Fibroblast of lung (primary cell): ENCODE data around the gene PRRX2. TPM values are rescaled to one million over a fixed set of nuclear protein-coding genes. Genes with fewer than 3 reads are reported as not detected.

Experiments
- DNase-seq, 2 donors: peaks; one replicate each; pipeline versions ENCODE4 v3.0.0 to v3.0.0-alpha.2; 2010; ENCODE audit warnings: low read depth in 2 of 2
- H2AFZ ChIP-seq: 2 replicates; pipeline ENCODE4 v1.5.1; 2012; ENCODE audit warnings: low read length, control low read depth, inconsistent platforms
- H3K27ac ChIP-seq: 2 replicates; pipeline ENCODE4 v1.5.1; 2011; ENCODE audit warnings: low read length, control low read depth; ENCODE audit not compliant: insufficient read depth
- H3K27me3 ChIP-seq: 2 replicates; pipeline ENCODE4 v1.5.1; 2011; ENCODE audit warnings: mild to moderate bottlenecking, low read length; ENCODE audit not compliant: control insufficient read depth, insufficient read depth
- H3K36me3 ChIP-seq: 2 replicates; pipeline ENCODE4 v1.5.1; 2011; ENCODE audit warnings: low read length; ENCODE audit not compliant: control insufficient read depth, insufficient read depth
- H3K4me1 ChIP-seq: 2 replicates; pipeline ENCODE4 v1.5.1; 2011; ENCODE audit warnings: low read length; ENCODE audit not compliant: control insufficient read depth, insufficient read depth; ENCODE audit errors: extremely low read depth
- H3K4me2 ChIP-seq: 2 replicates; pipeline ENCODE4 v1.5.1; 2011; ENCODE audit warnings: low read length, control low read depth; ENCODE audit not compliant: insufficient read depth; ENCODE audit errors: extremely low read depth
- H3K4me3 ChIP-seq, 4 experiments: fragments of 200-600 bp in 1 of 4; sonication (generic) in 1 of 4; replicated peaks in 1 of 4; 2 replicates each; pipeline ENCODE4 v1.5.1; 2011 to 2016; ENCODE audit warnings: low read length in 4 of 4, low read depth in 3 of 4, mild to moderate bottlenecking in 3 of 4, control low read depth in 2 of 4, inconsistent platforms in 1 of 4, mixed read lengths in 1 of 4; ENCODE audit not compliant: insufficient read depth in 1 of 4; ENCODE audit errors: control extremely low read depth in 1 of 4
- H3K79me2 ChIP-seq: 2 replicates; pipeline ENCODE4 v1.5.1; 2012; ENCODE audit warnings: mild to moderate bottlenecking, low read length, inconsistent platforms; ENCODE audit not compliant: control insufficient read depth, insufficient read depth
- H3K9ac ChIP-seq: 2 replicates; pipeline ENCODE4 v1.5.1; 2011; ENCODE audit warnings: mild to moderate bottlenecking, low read length, control low read depth; ENCODE audit not compliant: insufficient read depth
- H3K9me3 ChIP-seq: 2 replicates; pipeline ENCODE4 v1.5.1; 2012; ENCODE audit warnings: low read depth, low read length; ENCODE audit not compliant: control insufficient read depth, insufficient read depth
- H4K20me1 ChIP-seq: 2 replicates; pipeline ENCODE4 v1.5.1; 2011; ENCODE audit warnings: low read length; ENCODE audit not compliant: control insufficient read depth, insufficient read depth; ENCODE audit errors: extremely low read depth
- CTCF ChIP-seq, 2 donors: IDR thresholded peaks in 1 of 2; conservative IDR thresholded peaks in 1 of 2; 1 replicate in 1 of 2; 2 replicates in 1 of 2; pipeline ENCODE4 v1.5.1; 2011 to 2012; ENCODE audit warnings: low read length in 2 of 2, control low read depth in 1 of 2, inconsistent platforms in 1 of 2, low read depth in 1 of 2, mild to moderate bottlenecking in 1 of 2
- EZH2 ChIP-seq: IDR thresholded peaks from 2 replicates; pipeline ENCODE4 v1.5.1; 2012; ENCODE audit warnings: low read length, control low read depth, mild to moderate bottlenecking; ENCODE audit errors: missing control alignments
- polyA plus RNA-seq, 2 donors: library from polyadenylated mRNA; depleted of rRNA in 1 of 2; stranded (reverse) in 1 of 2; unstranded in 1 of 2; fragments of >200 nt; gene quantifications; 2 replicates each; pipeline ENCODE4 v1.2.1, GENCODE V29; 2011 to 2012; ENCODE audit warnings: missing spikeins in 1 of 2
- total RNA-seq: library from RNA; depleted of rRNA; stranded (reverse); fragments of >200 nt; gene quantifications from 2 replicates; pipeline ENCODE4 v1.2.1, GENCODE V29; 2014

PRRX2 gene
- total and polyA plus RNA-seq, 2 donors (not counting 1 experiment from before 2014, with no cell fraction given) = 4.4 to 11.7 TPM

- peak overlapping the region in 1 of 4 experiments; percentile 64 for H3K4me3 ChIP-seq
- no peaks in the 10 kb centered on the region for H3K36me3 ChIP-seq
- no peaks in the 10 kb centered on the region for H3K4me1 ChIP-seq
- H3K27me3 ChIP-seq = no peaks in the 10 kb centered on the region
- no peaks in the 10 kb centered on the region for H3K79me2 ChIP-seq
- H3K9ac ChIP-seq = no peak overlapping the region
- H3K9me3 ChIP-seq = no peaks in the 10 kb centered on the region
- no peaks in the 10 kb centered on the region for H4K20me1 ChIP-seq
- no peak for TF ChIP-seq EZH2
- TF ChIP-seq CTCF (conservative IDR thresholded peaks at IDR 0.05 in 1 of 2, IDR thresholded peaks at IDR 0.05 in 1 of 2; ENCODE audit: low read depth in 1 of 2, low read length in 2 of 2) = no peak
- no peak for DNase-seq
- no peak overlapping the region for H3K27ac ChIP-seq
- peak overlapping the region; percentile 3 for H3K4me2 ChIP-seq
- H2AFZ ChIP-seq = no peak overlapping the region
Measured at GRCh38 chr9:129667378-129667777, 1.9 kb downstream of the PRRX2 start.

- H3K27ac ChIP-seq = no peak overlapping the region
- no peaks in the 10 kb centered on the region for H3K27me3 ChIP-seq
- TF ChIP-seq EZH2 = no peak
- no peak for TF ChIP-seq CTCF (conservative IDR thresholded peaks at IDR 0.05 in 1 of 2, IDR thresholded peaks at IDR 0.05 in 1 of 2; ENCODE audit: low read depth in 1 of 2, low read length in 2 of 2)
- peak overlapping the region in 1 of 4 experiments; percentile 64 for H3K4me3 ChIP-seq
- no peaks in the 10 kb centered on the region for H3K4me1 ChIP-seq
- no peaks in the 10 kb centered on the region for H4K20me1 ChIP-seq
- H3K4me2 ChIP-seq = no peak overlapping the region
- H3K79me2 ChIP-seq = no peaks in the 10 kb centered on the region
- H2AFZ ChIP-seq = no peak overlapping the region
- H3K9ac ChIP-seq = no peak overlapping the region
- H3K9me3 ChIP-seq = no peaks in the 10 kb centered on the region
- no peaks in the 10 kb centered on the region for H3K36me3 ChIP-seq
- no peak for DNase-seq
Measured at GRCh38 chr9:129667850-129668249, 2.4 kb downstream of the PRRX2 start.

- no peaks in the 10 kb centered on the region for H4K20me1 ChIP-seq
- no peaks in the 10 kb centered on the region for H3K4me1 ChIP-seq
- H3K9me3 ChIP-seq = no peaks in the 10 kb centered on the region
- no peak overlapping the region for H3K27ac ChIP-seq
- no peaks in the 10 kb centered on the region for H3K36me3 ChIP-seq
- no peak overlapping the region for H3K4me2 ChIP-seq
- H2AFZ ChIP-seq = no peak overlapping the region
- DNase-seq = peak; percentile 52 to 92
- H3K4me3 ChIP-seq = no peak overlapping the region
- no peak overlapping the region for H3K9ac ChIP-seq
- TF ChIP-seq CTCF (conservative IDR thresholded peaks at IDR 0.05 in 1 of 2, IDR thresholded peaks at IDR 0.05 in 1 of 2; ENCODE audit: low read depth in 1 of 2, low read length in 2 of 2) (no peak), EZH2 (no peak)
- H3K27me3 ChIP-seq = no peaks in the 10 kb centered on the region
- no peaks in the 10 kb centered on the region for H3K79me2 ChIP-seq
Measured at GRCh38 chr9:129669141-129669718, 3.8 kb downstream of the PRRX2 start.
